Cerebellar cortex (tissue), 1 donor: ENCODE results near the gene TOMM34.

Experiments
- DNase-seq: peaks from one replicate; pipeline ENCODE4 v3.0.0-alpha.2; 2015; ENCODE audit warnings: low spot score

The TOMM34 gene, protein sequence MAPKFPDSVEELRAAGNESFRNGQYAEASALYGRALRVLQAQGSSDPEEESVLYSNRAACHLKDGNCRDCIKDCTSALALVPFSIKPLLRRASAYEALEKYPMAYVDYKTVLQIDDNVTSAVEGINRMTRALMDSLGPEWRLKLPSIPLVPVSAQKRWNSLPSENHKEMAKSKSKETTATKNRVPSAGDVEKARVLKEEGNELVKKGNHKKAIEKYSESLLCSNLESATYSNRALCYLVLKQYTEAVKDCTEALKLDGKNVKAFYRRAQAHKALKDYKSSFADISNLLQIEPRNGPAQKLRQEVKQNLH

DNA sequence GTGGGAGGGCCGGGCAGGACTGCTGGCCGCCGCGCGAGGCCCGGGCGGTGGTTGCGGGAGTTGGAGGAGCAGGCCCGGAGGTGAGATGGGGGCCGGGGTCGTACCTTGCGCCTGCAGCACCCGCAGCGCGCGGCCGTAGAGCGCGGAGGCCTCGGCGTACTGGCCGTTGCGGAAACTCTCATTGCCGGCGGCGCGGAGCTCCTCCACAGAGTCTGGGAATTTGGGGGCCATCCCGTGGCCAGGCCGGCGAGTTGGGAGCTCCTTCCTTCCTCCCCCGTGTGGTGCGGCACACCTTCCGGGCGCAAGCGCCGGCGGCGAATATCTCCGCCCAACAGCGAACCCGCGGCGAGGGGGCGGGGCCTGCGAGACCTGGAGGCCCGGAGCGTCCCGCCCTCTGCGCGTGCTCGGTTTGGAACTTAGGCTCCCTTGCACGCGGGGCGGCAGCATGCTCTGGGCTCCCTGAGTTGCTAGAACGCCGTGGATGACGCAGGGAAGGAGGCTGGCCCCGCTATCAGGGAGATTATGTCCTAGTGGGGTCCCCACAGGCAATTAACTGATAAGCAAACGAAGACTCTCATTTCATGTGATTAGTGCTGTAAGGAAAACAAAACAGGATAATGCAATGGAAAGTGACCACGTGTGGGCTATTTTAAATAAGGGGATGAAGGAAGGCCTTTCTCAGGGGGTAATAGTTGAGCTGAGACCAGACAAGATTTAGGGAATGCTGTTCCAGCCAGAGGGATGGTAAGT, at the start of gene TOMM34:
TOMM34 (minus strand) TSS at position 295 of the 750 bp plus-strand sequence; CDS start at position 231, 64 bp downstream.
- DNase-seq = peak; percentile 95

GRCh38 chr20:45008521-45009049, 48.4 kb upstream of the TOMM34 start:
- no peak for DNase-seq

GRCh38 chr20:44997668-44998067, 37.5 kb upstream of the TOMM34 start:
- DNase-seq = no peak

DNA sequence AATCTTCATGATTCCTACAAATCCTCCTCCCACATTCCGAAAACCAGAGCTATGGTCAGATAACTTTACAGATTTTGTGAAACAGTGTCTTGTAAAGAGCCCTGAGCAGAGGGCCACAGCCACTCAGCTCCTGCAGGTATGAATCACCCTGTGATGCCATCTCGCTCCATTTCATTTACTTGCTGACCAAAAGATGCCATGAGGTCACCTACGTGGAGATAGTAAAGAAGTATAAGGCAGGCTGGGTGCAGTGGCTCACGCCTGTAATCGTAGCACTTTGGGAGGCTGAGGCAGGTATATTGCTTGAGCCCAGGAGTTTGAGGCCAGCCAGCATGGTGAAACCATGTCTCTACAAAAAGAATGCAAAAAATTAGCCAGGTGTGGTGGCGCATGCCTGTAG, 37.0 kb upstream of the TOMM34 start:
- no peak for DNase-seq

DNA sequence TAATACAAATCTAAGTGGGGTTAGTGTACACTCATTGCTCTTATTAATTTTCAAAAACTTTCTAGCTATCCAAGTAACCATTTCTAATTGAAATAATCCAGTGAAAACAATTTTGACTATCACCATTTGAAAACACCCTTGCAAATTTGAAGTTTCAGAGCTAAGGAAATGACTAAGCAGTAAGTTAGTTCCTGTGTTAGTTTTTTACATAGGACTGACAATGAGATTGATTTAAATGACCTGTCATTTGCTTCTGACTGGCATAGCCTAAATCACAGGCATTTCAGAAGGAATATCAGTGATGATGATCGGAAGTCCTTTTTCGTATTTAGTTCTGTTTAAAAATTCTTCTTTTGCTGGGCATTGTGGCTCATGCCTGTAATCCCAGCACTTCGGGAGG, 33.1 kb upstream of the TOMM34 start:
- no peak for DNase-seq

DNA sequence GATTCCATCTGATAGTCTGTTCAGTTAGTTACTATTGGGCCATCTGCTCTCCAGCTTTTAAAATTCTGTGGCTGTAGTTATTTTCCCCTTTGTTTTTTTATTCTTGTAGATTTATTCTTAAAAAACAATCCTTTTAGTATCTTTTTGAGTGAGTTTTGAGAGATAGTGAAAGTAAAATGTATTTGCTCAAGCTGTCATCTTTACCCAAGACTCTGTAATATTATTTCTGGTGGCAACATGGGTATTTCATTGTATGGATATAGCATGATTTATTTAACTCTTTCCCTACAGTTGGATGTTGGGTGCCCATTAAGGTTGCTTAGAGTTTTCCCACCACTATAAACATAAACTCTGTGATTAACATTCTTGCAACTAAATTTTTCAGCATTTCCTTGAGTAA, 30.8 kb upstream of the TOMM34 start:
- DNase-seq = no peak

DNA sequence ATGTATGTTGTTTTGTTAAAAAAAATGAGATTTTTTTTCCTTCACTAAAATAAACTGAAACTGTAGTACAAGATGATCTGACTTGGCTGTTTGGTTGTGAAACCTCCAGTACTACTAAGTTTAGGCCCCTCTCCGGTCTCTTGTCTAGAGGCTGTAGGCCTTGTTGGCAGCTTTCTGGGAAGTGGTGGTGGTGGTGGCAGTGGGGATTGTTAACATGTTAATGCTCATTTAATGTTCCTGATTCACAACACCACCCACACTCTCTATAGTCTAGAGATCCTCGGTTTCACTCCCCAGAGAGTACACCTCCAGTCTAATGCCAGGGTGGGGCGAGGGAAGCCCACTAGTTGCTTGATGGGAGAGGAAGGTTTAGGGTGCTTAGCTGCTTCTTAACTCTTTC, 30.2 kb upstream of the TOMM34 start:
- no peak for DNase-seq

DNA sequence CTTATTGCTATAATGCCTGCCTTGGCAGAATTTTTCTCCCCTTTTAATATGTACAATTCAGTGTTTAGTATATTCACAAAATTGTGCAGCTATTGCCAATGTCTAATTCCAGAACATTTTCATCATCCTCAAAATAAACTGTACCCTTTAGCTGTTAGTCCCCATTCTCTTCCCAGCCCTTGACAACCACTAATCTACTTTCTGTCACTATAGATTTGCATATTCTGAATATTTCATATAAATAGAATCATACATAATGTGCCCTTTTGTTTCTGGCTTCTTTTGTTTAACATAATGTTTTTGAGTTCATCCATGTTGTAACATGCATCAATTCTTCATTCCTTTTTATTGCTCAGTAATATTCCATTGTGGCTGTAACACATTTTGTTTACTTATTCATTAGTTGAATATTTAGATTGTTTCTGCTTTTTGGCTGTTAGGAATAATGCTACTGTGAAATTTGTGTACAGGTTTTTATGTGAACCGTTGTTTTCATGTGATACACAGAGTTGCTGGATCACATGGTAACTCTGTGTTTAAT, 28.5 kb upstream of the TOMM34 start:
- no peak for DNase-seq

GRCh38 chr20:44983093-44983674, 23.0 kb upstream of the TOMM34 start:
- no peak for DNase-seq

DNA sequence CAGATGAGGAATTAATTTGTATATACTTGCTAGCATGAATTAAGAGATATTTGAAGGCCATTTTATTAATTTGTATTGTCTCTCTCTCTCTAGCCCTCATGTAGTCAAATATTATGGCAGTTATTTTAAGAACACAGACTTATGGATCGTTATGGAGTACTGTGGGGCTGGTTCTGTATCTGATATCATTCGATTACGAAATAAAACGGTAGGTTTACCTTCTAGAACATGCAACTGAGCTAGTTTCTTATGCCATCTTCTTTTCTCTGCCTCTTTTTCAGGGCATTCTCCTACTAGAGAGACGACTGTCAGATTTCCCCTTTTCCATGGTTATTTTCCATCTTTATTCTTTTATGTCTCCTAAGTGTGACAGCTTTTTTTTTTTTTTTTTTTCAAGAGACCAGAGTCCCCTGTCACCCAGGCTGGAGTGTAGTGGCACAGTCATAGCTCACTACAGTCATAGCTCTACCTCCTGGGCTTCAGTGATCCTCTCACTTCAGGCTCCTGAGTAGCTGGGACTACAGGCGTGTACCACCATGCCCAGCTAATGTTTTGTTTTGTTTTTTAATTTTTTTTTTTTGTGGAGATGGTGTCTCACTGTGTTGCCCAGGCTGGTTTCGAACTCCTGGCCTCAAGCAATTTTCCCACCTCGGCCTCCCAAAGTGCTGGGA, 21.7 kb upstream of the TOMM34 start:
- DNase-seq = no peak

DNA sequence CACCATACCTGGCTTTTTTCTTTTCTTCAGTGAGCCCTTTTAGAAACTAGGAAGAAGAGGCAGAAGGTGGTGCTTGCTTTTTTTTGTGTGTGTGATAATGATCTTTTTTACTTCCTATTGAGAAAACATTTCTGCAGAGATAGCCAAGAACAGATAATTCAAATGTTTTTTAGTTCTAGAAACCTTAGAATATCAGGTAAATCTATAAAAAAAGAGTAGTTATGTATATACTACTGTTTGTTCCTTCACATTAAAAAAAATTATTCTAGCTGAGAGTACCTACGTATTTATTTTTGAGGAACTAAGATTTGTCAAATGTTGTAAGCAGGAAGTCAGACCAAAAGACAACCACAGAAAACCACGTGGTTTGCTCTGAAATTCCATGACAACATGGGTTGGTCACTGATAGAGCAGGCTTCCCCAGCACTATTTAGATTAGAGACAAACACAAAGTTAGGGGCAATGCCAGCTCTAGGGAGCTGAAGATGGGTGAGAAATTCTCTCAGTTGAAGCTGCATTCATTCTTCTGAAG, 19.0 kb upstream of the TOMM34 start:
- no peak for DNase-seq

GRCh38 chr20:44976698-44977097, 16.5 kb upstream of the TOMM34 start:
- DNase-seq = no peak

DNA sequence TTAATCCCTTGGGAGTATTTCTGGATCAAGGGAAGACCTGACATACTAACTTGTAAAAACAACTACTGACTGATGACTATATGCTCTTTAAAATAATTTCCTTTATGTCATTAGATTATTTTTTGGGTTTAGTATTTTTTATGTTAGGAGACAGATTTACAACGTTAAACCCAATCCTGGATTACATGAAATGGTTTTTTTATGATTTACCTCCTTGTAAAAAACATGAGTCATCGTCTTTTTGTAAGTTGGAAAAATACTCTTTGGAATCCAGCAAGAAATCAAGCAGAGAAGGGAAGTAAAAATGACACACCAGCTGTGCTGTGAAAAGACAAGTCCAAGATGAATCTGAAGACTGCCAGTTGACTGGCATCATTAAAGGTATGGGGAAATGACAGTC, 12.9 kb upstream of the TOMM34 start:
- DNase-seq = no peak

GRCh38 chr20:44970243-44970757, 10.1 kb upstream of the TOMM34 start:
- DNase-seq = no peak

GRCh38 chr20:44969300-44969894, 9.2 kb upstream of the TOMM34 start:
- no peak for DNase-seq

GRCh38 chr20:44967207-44967807, 7.1 kb upstream of the TOMM34 start:
- no peak for DNase-seq

GRCh38 chr20:44966030-44966961, 6.1 kb upstream of the TOMM34 start, which contains the start of gene STK4:
Gene STK4, plus strand, starts transcription at chr20:44966512. Its CDS starts 57 bp downstream, at chr20:44966569.
- peak; percentile 92 for DNase-seq

DNA sequence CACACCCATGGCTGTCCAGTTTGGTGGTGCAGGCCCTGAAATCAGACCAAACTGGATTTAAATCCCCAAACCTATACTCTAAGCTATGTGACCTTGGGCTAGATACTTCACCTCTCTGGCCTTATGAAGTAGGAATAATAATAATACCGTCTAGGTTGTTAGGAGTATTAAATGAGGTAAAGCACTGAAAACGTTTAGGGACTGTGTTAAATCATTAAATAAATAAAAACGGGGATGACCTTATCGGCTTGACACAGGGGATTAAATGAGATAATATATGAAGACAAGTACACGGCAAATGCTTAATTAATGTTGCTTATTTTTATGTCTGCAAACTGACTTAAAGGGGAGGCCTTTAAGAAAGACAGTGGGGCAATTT, 5.4 kb upstream of the TOMM34 start:
- DNase-seq = no peak
